Measurements from ENCODE around the gene DDX60.
"Not testable (repeated sequence)": the region's sequence is repeated elsewhere in the genome, so short reads cannot be mapped to it uniquely, and the experiment has no call there.

DNA sequence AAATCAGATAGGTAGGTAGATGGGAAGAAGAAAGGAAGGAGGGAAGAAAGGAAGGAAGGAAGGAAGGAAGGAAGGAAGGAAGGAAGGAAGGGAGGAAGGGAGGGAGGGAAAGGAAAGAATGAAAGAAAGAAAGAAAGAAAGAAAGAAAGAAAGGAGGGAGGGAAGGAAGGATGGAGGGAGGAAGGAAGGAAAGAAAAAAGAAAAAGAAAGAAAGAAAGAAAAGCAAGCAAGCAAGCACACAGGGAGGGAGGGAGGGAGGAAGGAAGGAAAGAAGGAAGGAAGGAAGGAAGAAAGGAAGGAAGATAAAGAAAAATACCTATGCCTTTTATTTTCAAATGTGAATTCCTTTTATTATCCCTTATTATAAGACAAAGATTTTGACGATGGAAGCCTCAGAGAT lies 32.7 kb downstream of the DDX60 start:
- TF ChIP-seq, protein P1, sequence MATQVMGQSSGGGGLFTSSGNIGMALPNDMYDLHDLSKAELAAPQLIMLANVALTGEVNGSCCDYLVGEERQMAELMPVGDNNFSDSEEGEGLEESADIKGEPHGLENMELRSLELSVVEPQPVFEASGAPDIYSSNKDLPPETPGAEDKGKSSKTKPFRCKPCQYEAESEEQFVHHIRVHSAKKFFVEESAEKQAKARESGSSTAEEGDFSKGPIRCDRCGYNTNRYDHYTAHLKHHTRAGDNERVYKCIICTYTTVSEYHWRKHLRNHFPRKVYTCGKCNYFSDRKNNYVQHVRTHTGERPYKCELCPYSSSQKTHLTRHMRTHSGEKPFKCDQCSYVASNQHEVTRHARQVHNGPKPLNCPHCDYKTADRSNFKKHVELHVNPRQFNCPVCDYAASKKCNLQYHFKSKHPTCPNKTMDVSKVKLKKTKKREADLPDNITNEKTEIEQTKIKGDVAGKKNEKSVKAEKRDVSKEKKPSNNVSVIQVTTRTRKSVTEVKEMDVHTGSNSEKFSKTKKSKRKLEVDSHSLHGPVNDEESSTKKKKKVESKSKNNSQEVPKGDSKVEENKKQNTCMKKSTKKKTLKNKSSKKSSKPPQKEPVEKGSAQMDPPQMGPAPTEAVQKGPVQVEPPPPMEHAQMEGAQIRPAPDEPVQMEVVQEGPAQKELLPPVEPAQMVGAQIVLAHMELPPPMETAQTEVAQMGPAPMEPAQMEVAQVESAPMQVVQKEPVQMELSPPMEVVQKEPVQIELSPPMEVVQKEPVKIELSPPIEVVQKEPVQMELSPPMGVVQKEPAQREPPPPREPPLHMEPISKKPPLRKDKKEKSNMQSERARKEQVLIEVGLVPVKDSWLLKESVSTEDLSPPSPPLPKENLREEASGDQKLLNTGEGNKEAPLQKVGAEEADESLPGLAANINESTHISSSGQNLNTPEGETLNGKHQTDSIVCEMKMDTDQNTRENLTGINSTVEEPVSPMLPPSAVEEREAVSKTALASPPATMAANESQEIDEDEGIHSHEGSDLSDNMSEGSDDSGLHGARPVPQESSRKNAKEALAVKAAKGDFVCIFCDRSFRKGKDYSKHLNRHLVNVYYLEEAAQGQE (tag by site-specific recombination; IDR thresholded peaks at IDR 0.05), result not testable (repeated sequence)
- TF ChIP-seq, protein P2, sequence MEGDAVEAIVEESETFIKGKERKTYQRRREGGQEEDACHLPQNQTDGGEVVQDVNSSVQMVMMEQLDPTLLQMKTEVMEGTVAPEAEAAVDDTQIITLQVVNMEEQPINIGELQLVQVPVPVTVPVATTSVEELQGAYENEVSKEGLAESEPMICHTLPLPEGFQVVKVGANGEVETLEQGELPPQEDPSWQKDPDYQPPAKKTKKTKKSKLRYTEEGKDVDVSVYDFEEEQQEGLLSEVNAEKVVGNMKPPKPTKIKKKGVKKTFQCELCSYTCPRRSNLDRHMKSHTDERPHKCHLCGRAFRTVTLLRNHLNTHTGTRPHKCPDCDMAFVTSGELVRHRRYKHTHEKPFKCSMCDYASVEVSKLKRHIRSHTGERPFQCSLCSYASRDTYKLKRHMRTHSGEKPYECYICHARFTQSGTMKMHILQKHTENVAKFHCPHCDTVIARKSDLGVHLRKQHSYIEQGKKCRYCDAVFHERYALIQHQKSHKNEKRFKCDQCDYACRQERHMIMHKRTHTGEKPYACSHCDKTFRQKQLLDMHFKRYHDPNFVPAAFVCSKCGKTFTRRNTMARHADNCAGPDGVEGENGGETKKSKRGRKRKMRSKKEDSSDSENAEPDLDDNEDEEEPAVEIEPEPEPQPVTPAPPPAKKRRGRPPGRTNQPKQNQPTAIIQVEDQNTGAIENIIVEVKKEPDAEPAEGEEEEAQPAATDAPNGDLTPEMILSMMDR (tag by site-specific recombination; IDR thresholded peaks at IDR 0.05), result not testable (repeated sequence)
- not testable (repeated sequence) for TF ChIP-seq ZNF768 (tag by site-specific recombination; IDR thresholded peaks at IDR 0.05)
- TF ChIP-seq, protein P3, sequence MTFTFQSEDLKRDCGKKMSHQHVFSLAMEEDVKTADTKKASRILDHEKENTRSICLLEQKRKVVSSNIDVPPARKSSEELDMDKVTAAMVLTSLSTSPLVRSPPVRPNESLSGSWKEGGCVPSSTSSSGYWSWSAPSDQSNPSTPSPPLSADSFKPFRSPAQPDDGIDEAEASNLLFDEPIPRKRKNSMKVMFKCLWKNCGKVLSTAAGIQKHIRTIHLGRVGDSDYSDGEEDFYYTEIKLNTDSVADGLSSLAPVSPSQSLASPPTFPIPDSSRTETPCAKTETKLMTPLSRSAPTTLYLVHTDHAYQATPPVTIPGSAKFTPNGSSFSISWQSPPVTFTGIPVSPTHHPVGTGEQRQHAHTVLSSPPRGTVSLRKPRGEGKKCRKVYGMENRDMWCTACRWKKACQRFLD (tag by site-specific recombination; IDR thresholded peaks at IDR 0.05), result not testable (repeated sequence)
